HG02588 (cell line): ENCODE results near the gene F11R.
"Not testable (repeated sequence)": the region's sequence is repeated elsewhere in the genome, so short reads cannot be mapped to it uniquely, and the experiment has no call there.

Experiments used
- ATAC-seq: cut with Tn5 transposase; IDR thresholded peaks from one replicate; pipeline ENCODE4 v1.9.1; 2021; ENCODE audit warnings: mild to moderate bottlenecking, moderate library complexity; ENCODE audit not compliant: unreplicated experiment

F11R gene

DNA sequence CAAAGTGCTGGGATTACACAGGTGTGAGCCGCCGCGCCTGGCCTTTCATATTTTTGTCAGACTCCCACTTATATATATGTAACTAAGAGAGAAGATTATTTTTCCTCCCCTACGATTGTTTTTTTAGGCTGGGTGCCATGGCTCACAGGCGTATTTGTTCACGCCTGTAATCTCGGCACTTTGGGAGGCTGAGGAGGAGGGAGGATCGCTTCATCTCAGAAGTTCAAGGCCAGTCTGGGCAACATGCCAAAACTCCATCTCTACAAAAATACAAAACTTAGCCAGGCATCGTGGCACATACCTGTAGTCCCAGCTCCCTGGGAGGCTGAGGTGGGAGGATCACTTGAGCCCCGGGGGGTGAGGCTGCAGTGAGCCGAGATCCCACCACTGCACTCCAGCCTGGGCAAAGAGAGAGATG lies 42.4 kb downstream of the F11R start:
- no peak for ATAC-seq

DNA sequence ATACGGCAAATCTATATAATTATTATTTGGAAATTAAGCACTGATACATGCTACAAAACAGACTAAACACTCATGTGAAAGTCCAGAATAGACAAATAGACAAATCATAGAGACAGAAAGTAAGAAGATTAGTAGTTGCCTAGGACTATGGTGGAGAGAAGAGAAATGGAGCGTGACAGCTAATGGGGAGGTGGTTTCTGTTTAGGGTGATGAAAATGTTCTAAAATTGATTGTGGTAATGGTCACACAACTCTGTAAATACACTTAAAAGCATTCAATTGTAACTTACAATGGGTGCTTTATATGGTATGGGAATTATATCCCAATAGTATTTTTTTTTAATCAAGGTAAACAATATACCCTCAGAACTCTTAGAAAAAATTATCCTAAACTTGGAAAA lies 45.9 kb downstream of the F11R start:
- ATAC-seq: no peak

- ATAC-seq: no peak
Observed at GRCh38 chr1:160973491-160973890, 47.5 kb downstream of the F11R start.

- no peak for ATAC-seq
Observed at GRCh38 chr1:160972939-160973338, 48.0 kb downstream of the F11R start.

GRCh38 chr1:160971618-160972056 lies 49.3 kb downstream of the F11R start:
- no peak for ATAC-seq

DNA sequence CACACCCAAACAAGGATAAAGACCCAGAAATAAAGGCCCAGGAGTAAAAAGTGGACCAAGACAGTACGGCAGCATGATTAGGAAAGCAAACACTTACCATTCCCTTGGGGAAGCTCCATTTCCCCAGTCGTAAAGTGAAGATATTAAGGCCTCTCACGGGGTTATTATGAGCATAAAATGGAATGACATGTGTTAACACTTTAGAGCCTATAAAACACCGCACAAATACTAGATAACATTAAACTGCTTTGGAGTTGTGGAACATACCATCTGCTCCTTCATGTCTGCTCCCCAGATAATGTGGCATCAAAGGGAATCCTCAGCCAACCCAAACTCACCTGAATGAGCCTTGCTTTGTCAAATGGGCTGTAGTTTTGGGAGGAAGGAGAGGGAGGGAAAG lies 57.4 kb downstream of the F11R start:
- no peak for ATAC-seq

GRCh38 chr1:160961419-160961818 lies 59.5 kb downstream of the F11R start:
- no peak for ATAC-seq

GRCh38 chr1:160956966-160957365 lies 64.0 kb downstream of the F11R start:
- no peak for ATAC-seq

GRCh38 chr1:160954158-160955104 lies 66.5 kb downstream of the F11R start, which contains the start of gene ITLN2:
Gene ITLN2, minus strand, starts transcription at chr1:160954809. Its CDS starts 68 bp downstream, at chr1:160954741.
- ATAC-seq: no peak

DNA sequence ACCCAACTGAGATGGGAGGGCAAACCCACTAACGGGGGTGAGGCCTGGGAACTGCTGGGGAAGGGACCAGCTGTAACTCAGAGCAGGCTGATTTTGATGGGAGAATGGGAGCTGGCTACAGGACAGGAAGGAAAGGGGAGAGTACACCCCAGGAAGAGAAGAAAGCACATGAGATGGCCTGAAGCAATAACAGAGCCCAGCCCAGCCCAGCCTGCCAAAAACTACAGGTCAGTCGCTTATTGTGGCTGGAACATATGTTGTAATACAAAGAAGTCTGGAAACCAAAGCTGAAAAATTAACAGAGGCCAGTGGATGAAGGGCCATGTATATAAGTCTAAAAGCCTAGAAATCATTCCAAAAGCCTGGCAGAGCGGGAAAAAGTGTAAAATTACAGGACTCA lies 67.9 kb downstream of the F11R start:
- ATAC-seq: no peak

GRCh38 chr1:160952129-160952510 lies 68.8 kb downstream of the F11R start:
- ATAC-seq: no peak

GRCh38 chr1:160951443-160952128 lies 69.4 kb downstream of the F11R start:
- no peak for ATAC-seq

GRCh38 chr1:160950657-160951056 lies 70.3 kb downstream of the F11R start:
- no peak for ATAC-seq

GRCh38 chr1:160949881-160950280 lies 71.1 kb downstream of the F11R start:
- ATAC-seq: no peak

DNA sequence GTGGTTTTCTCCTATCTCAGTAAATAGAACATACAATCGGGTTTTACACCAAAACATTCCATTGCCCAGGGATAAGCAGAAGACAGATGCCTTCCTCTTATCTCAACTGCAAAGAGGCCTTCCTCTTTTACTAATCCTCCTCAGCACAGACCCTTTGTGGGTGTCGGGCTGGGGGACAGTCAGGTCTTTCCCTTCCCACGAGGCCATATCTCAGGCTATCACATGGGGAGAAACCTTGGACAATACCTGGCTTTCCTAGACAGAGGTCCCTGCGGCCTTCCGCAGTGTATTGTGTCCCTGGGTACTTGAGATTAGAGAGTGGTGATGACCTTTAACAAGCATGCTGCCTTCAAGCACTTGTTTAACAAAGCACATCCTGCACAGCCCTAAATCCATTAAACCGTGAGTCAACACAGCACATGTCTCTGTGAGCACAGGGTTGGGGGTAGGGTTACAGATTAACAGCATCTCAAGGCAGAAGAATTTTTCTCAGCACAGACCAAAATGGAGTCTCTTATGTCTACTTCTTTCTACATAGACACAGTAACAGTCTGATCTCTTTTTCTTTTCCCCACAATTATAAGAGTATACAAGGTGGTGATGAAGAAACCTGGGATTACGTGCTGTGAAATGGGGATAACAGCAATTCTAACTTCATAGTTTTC lies 71.6 kb downstream of the F11R start:
- ATAC-seq: not testable (repeated sequence)

DNA sequence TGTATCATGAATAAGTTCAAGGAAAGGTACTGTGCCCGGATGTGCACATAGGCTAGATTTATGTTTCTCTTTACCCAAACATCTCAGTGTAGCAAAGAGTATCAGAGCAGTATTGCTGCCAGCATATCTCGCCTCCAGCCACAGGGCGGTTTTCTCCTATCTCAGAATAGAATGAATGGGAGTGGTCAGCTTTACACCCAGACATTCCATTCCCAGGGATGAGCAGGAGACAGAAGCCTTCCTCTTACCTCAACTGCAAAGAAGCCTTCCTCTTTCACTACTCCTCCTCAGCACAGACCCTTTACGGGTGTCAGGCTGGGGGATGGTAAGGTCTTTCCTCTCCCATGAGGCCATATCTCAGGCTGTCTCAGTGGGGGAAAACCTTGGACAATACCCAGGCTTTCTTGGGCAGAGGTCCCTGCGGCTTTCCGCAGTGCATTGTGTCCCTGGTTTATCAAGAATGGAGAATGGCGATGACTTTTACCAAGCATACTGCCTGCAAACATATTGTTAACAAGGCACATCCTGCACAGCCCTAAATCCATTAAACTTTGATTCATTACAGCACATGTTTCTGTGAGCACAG lies 73.7 kb downstream of the F11R start:
- not testable (repeated sequence) for ATAC-seq

DNA sequence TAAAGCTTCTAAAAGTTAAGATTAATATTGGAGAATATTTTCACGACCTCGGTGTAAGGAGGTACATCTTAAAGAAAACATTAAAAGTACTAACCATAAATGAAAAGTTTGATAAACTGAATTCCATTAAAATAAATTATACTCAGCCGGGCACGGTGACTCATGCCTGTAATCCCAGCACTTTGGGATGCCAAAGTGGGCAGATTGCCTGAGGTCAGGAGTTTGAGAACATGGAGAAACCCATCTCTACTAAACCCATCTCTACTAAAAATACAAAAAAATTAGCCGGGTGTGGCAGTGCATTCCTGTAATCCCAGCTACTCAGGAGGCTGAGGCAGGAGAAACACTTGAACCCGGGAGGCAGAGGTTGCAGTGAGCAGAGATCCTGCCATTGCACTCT lies 75.1 kb downstream of the F11R start:
- not testable (repeated sequence) for ATAC-seq
